Lung (tissue), 12 donors: ENCODE results near the gene IFT74. TPM values are rescaled to one million over a fixed set of nuclear protein-coding genes. Genes with fewer than 3 reads are reported as not detected.

Experiments
- ATAC-seq: fragments of 200-7000 bp; cut with Tn5 transposase; one replicate; pipeline ENCODE4 v1.9.1; 2020; ENCODE audit warnings: moderate number of reproducible peaks; ENCODE audit not compliant: insufficient read depth, low FRiP score
- DNase-seq, 3 donors: peaks; one replicate each; pipeline ENCODE4 v3.0.0-alpha.2; 2013 to 2017
- H3K27ac ChIP-seq, 2 donors: one replicate each; pipeline ENCODE4 v1.5.1; 2013; ENCODE audit warnings: mild to moderate bottlenecking in 2 of 2, moderate library complexity in 2 of 2, control low read depth in 1 of 2, inconsistent platforms in 1 of 2, low read depth in 1 of 2, low read length in 1 of 2
- H3K27me3 ChIP-seq, 3 donors: one replicate each; pipeline ENCODE4 v1.5.1; 2013; ENCODE audit warnings: low read length in 2 of 3; ENCODE audit not compliant: control insufficient read depth in 3 of 3, insufficient read depth in 3 of 3
- H3K36me3 ChIP-seq, 4 donors: one replicate each; pipeline ENCODE4 v1.5.1; 2013; ENCODE audit warnings: low read length in 4 of 4, mild to moderate bottlenecking in 1 of 4, moderate library complexity in 1 of 4; ENCODE audit not compliant: control insufficient read depth in 4 of 4, insufficient read depth in 4 of 4
- H3K4me1 ChIP-seq, 5 donors: one replicate each; pipeline ENCODE4 v1.5.1; 2013; ENCODE audit warnings: low read length in 5 of 5, mild to moderate bottlenecking in 2 of 5, moderate library complexity in 1 of 5; ENCODE audit not compliant: control insufficient read depth in 5 of 5, insufficient read depth in 5 of 5
- H3K4me3 ChIP-seq: one replicate; pipeline ENCODE4 v1.5.1; 2013; ENCODE audit warnings: mild to moderate bottlenecking, control low read depth, moderate library complexity
- H3K9ac ChIP-seq, 2 donors: one replicate each; pipeline ENCODE4 v1.5.1; 2013; ENCODE audit warnings: low read length in 2 of 2, control low read depth in 1 of 2; ENCODE audit not compliant: insufficient read depth in 1 of 2
- H3K9me3 ChIP-seq, 4 donors: one replicate each; pipeline ENCODE4 v1.5.1; 2013; ENCODE audit warnings: low read length in 3 of 4, mild to moderate bottlenecking in 1 of 4, moderate library complexity in 1 of 4; ENCODE audit not compliant: control insufficient read depth in 4 of 4, insufficient read depth in 3 of 4
- CTCF ChIP-seq: IDR thresholded peaks from 2 replicates; pipeline ENCODE4 v1.5.1; 2012; ENCODE audit warnings: mild to moderate bottlenecking; ENCODE audit errors: control extremely low read depth, extremely low read depth
- WGBS, 2 donors: extraction: QIAGEN DNeasy Blood & Tissue Kit; methylation state at CpG; one replicate each; pipeline ENCODE4 v1.1.7; 2013; 5-methylcytosine and 5-hydroxymethylcytosine counted together
- polyA plus RNA-seq, 2 donors: library from polyadenylated mRNA; stranded (reverse); fragments of 200-250 nt; gene quantifications; one replicate each; pipeline ENCODE4 v1.2.1, GENCODE V29; 2013
- total RNA-seq, 2 donors: library from RNA; depleted of rRNA in 1 of 2; stranded (reverse); fragments of >200 nt in 1 of 2; gene quantifications; one replicate each; pipeline ENCODE4 v1.2.1, GENCODE V29; 2014 to 2021
- donor health status: control.
- donor health status: control.
- donor health status: Bipolar disorder and iron deficiency.
- donor health status: healthy.
- donor health status: DM: yes; HTN: yes; CAD: no.

IFT74 gene
- total and polyA plus RNA-seq, 4 donors, result 6.3 to 36.9 (median 13.0) TPM

- Histone ChIP-seq H3K9me3 (no peaks in the 10 kb centered on the region), H3K27me3 (no peaks in the 10 kb centered on the region), H3K4me1 (peaks cover 0 to 12% (median 2%) of the 10 kb centered on the region in 5 donors), H3K36me3 (no peaks in the 10 kb centered on the region), H3K9ac (peak overlapping the region in 1 of 2 donors; percentile 45), H3K27ac (peak overlapping the region; percentile 53 to 68), H3K4me3 (peak overlapping the region; percentile 14)
- DNase-seq (no peak), ATAC-seq (no peak)
- WGBS, 2 donors, result 39 to 50% methylated on average over 2 of the region's 2 CpGs
- no peak for TF ChIP-seq CTCF
These were observed 153.4 kb downstream of the IFT74 start for GRCh38 chr9:27109621-27110020.

DNA sequence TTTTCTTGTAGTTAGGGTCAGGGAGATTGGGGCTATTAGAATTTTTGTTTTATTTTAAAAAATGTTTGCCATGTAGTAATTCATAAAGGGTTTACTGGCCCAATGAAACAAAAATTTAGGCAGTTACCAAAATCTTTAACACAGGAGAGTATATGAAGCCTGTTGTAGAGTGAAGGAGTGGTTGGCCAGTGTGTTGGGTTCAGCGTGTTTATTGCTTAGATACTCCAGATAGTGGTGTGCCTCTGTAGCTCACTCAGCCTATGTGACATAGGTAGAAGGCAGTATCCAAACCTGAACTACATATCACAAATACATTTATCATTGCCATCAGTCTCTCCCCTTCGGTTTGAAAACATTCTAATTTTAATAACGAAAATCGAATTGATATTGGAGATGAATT is 154.0 kb downstream of the IFT74 start:
- WGBS, 2 donors, result 52 to 60% methylated on average over 4 of the region's 4 CpGs

GRCh38 chr9:27112235-27112634 is 156.0 kb downstream of the IFT74 start:
- no peak for TF ChIP-seq CTCF
- DNase-seq (no peak), ATAC-seq (no peak)
- no peaks in the 10 kb centered on the region for H3K36me3 ChIP-seq
- WGBS, 2 donors, result 65 to 86% methylated on average over 2 of the region's 2 CpGs
- no peaks in the 10 kb centered on the region for H3K9me3 ChIP-seq
- H3K4me3 ChIP-seq, result no peak overlapping the region
- peak overlapping the region; percentile 17 to 32 for H3K27ac ChIP-seq
- H3K4me1 ChIP-seq, result peaks cover 0 to 12% (median 2%) of the 10 kb centered on the region in 5 donors
- H3K27me3 ChIP-seq, result no peaks in the 10 kb centered on the region
- H3K9ac ChIP-seq, result no peak overlapping the region

More for the DNA sequence above, 154.0 kb downstream of the IFT74 start:
- H3K4me1 ChIP-seq, result peaks cover 0 to 12% (median 2%) of the 10 kb centered on the region in 5 donors
- DNase-seq (peak in 1 of 3 donors; percentile 10), ATAC-seq (no peak)
- H3K9ac ChIP-seq, result no peak overlapping the region
- H3K4me3 ChIP-seq, result peak overlapping the region; percentile 42
- no peaks in the 10 kb centered on the region for H3K36me3 ChIP-seq
- no peaks in the 10 kb centered on the region for H3K27me3 ChIP-seq
- no peak for TF ChIP-seq CTCF
- peak overlapping the region; percentile 45 to 47 for H3K27ac ChIP-seq
- H3K9me3 ChIP-seq, result no peaks in the 10 kb centered on the region

Other genes starting within 250 kb of the IFT74 start
- 10 to 100 TPM; 12.4 to 28.5 TPM for gene CAAP1, start 63.6 kb upstream of the IFT74 start, total RNA-seq
- gene CAAP1, start 63.6 kb upstream of the IFT74 start, polyA plus RNA-seq, result 10 to 100 TPM in 1 of 2 donors, 1 to 10 TPM in 1; 10.0 to 10.7 TPM
- 10 to 100 TPM; 24.7 to 25.2 TPM for gene PLAA, start 9.2 kb upstream of the IFT74 start, total RNA-seq
- gene PLAA, start 9.2 kb upstream of the IFT74 start, polyA plus RNA-seq, result 10 to 100 TPM in 1 of 2 donors, 1 to 10 TPM in 1; 8.8 to 19.3 TPM
- under 1 TPM in 1 of 2 donors, not detected in 1; 0.28 TPM for gene LRRC19, start 49.3 kb downstream of the IFT74 start, total RNA-seq
- gene LRRC19, start 49.3 kb downstream of the IFT74 start, polyA plus RNA-seq, result under 1 TPM in 1 of 2 donors, not detected in 1; 0.02 TPM
- 10 to 100 TPM; 29.3 to 76.1 TPM for gene TEK, start 152.8 kb downstream of the IFT74 start, total RNA-seq
- gene TEK, start 152.8 kb downstream of the IFT74 start, polyA plus RNA-seq, result 10 to 100 TPM in 1 of 2 donors, 1 to 10 TPM in 1; 5.9 to 20.4 TPM